HG03060 (cell line): ENCODE results near the gene WFDC11.

Experiments used
- ATAC-seq: cut with Tn5 transposase; IDR thresholded peaks from one replicate; pipeline ENCODE4 v1.9.1; 2021; ENCODE audit warnings: low read depth, moderate number of reproducible peaks; ENCODE audit not compliant: unreplicated experiment

The WFDC11 gene

DNA sequence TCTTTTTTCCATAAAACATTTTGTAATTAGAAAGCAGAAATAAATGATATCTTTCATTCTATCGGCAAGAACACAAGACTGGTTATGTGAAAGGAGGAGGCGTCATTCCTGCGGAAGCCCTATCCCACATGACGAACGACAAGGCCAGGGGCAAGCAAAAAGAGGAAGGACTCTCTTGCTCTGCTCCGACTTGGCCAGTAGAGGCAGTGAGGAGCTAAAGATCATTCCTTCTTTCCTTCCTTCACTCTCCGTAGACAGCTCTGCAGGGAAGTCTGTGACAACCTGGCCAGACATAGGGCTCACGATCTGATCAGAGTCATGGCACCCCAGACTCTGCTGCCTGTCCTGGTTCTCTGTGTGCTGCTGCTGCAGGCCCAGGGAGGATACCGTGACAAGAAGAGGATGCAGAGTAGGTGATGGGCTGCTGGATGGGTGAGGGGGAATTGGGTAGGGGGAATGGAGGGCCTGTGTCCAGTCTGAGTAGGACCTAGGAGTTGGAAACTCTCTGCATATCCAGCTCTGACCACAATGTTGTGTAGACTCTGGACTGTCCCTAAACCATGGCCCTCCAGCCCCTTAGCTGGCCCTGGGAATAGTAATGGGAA lies 40.4 kb downstream of the WFDC11 start, which contains the start of gene WFDC10A:
Gene WFDC10A, plus strand, starts transcription at position 244 of the 605 bp plus-strand sequence. Its CDS starts 75 bp downstream, at position 319.
- ATAC-seq = no peak

DNA sequence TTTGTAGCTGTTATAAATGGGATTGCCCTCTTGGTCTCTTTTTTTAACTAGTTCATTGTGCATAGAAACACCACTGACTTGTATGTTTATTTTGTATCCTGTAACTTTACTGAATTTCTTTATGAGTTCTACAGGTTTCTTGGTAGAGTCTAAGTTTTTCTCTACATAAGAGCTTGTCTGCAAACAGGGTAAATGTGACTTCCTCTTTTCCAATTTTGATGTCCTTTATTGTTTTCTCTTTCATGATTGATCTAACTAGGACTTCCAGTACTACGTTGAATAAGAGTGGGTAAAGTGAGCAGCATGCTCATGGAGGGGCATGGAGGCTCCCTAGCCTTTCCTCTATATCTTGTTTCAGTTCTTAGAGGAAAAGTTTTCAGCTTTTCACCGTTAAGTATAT lies 43.5 kb downstream of the WFDC11 start:
- no peak for ATAC-seq

DNA sequence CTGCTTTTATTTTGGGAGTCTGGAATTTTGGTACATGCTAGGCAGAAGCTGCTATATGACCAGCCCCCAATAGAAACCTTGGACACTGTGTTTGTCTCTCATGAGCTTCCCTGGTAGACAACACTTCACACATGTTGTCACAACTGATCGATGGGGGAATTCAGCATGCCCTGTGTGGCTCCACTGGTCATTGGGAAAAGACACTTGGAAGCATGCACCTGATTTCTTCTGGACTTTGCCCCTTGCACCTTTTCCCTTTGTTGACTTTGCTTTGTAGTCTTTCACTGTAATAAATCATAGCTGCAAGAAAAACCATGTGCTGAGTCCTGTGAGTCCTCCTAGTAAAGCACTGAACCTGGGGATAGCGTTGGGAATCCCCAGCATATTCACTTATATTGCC lies 48.4 kb downstream of the WFDC11 start:
- no peak for ATAC-seq

DNA sequence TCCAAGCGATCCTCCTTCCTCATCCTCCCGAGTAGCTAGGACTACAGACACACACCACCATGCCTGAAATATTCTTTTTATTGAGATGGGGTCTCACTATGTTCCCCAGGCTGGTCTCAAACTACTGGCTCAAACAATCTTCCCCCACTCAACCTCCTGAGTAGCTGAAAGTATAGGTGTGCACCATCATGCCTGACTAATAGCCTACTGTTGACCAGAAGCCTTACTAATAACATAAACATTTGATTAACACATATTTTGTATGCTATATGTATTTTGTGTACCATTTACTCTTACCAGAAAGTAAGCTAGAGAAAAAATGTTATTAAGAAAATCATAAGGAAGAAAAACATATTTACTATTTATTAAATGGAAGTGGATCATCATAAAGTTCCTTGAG lies 52.4 kb downstream of the WFDC11 start:
- ATAC-seq = no peak

DNA sequence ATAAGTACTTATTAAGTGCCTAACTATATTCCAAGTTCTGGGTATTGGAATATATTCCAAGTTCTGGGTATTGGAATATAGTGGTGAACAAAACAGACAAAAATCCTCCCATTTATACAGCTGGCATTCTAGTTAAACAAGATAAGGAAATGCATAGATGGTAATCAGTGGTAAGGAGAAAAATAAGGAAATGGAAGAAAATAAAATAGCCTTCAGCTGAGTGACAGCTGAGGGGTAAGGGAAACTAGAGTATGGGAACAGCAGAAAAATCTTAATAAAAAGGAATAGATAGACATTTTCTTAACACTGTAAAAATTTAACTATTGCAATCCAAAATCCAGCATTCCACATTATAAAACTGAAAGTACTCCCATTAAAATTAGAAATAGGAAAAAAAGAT lies 57.7 kb downstream of the WFDC11 start:
- no peak for ATAC-seq

DNA sequence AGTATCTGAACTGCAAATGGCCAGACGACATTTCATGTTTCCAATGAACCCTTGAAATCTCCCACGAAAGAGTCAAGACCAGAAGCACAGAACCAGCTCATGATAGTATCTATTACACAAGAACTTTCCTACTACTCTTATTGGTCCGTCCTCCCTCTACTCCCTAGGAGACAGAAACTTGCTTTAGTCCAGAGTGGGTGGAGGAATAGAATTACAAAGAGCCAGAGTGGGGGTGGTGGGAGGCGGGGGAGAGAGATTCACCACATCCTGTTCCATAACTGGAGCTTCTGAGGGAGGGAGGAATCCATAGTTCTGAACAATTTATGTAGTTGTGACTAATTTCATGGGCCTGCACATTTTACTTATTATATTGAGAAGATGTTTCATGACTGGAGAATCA lies 59.0 kb downstream of the WFDC11 start:
- no peak for ATAC-seq

DNA sequence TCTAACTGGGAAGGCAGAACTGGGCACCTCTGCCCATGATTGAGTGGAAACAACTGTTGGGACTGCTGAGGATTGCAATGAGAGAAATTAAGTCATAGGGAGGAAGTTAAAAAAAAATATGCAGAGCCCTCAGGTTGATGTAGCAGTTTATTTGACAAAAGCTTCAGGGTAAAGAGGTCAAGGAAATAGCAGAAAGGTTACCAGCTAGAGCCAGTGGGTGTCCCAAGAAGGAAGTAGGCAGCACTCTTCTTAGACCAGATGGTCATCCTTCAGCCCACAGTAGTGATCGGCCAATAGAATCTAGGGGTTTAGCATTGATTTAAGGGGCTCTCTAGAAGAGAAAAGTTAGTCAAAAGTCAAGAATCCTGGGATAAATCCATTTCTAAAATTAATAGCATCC lies 62.2 kb downstream of the WFDC11 start:
- ATAC-seq = no peak
